BJ (cell line): ENCODE data around the gene PCDHGB3. TPM values are rescaled to one million over a fixed set of nuclear protein-coding genes. Genes with fewer than 3 reads are reported as not detected.

ENCODE experiments used
- CTCF ChIA-PET: fragments of 350-600 bp; formaldehyde crosslinking; extraction: SDS; loops from one replicate; lab custom pipeline; 2021; ENCODE audit warnings: antibody characterized with exemption, inconsistent platforms; lab: Yijun Ruan, JAX
- POLR2A ChIA-PET: fragments of 300-600 bp; sonication (Branson Sonifier 250); formaldehyde crosslinking; extraction: SDS; loops from one replicate; lab custom pipeline; 2021; ENCODE audit warnings: antibody characterized with exemption; lab: Charles Lee
- DNase-seq: peaks from one replicate; pipeline ENCODE4 v3.0.0-alpha.2; 2011; ENCODE audit warnings: low read depth
- H3K27me3 ChIP-seq: 2 replicates; pipeline ENCODE4 v1.6.0; 2011; ENCODE audit warnings: low read length; ENCODE audit not compliant: control insufficient read depth, insufficient read depth
- H3K36me3 ChIP-seq: 2 replicates; pipeline ENCODE4 v1.5.1; 2011; ENCODE audit warnings: low read length; ENCODE audit not compliant: control insufficient read depth, insufficient read depth
- H3K4me3 ChIP-seq: 2 replicates; pipeline ENCODE4 v1.5.1; 2011; ENCODE audit warnings: low read depth, mild to moderate bottlenecking, control low read depth, low read length
- CTCF ChIP-seq: IDR thresholded peaks from 2 replicates; pipeline ENCODE4 v1.5.1; 2011; ENCODE audit warnings: low read depth, mild to moderate bottlenecking, control low read depth, inconsistent platforms, low read length, moderate library complexity; ENCODE audit not compliant: insufficient read depth
- polyA minus RNA-seq: library from RNA; depleted of rRNA, polyadenylated mRNA; stranded (reverse); fragments of >200 nt; gene quantifications from 2 replicates; pipeline ENCODE4 v1.2.3, GENCODE V29; 2011; rRNA and poly(A)+ RNA removed
- polyA plus RNA-seq: library from polyadenylated mRNA; depleted of rRNA; stranded (reverse); fragments of >200 nt; gene quantifications from 2 replicates; pipeline ENCODE4 v1.2.3, GENCODE V29; 2011; rRNA removed

PCDHGB3 gene
- polyA plus RNA-seq, result 2.7 and 3.0 TPM in 2 replicates
- polyA minus RNA-seq, result 9.9 and 11.8 TPM in 2 replicates

DNA sequence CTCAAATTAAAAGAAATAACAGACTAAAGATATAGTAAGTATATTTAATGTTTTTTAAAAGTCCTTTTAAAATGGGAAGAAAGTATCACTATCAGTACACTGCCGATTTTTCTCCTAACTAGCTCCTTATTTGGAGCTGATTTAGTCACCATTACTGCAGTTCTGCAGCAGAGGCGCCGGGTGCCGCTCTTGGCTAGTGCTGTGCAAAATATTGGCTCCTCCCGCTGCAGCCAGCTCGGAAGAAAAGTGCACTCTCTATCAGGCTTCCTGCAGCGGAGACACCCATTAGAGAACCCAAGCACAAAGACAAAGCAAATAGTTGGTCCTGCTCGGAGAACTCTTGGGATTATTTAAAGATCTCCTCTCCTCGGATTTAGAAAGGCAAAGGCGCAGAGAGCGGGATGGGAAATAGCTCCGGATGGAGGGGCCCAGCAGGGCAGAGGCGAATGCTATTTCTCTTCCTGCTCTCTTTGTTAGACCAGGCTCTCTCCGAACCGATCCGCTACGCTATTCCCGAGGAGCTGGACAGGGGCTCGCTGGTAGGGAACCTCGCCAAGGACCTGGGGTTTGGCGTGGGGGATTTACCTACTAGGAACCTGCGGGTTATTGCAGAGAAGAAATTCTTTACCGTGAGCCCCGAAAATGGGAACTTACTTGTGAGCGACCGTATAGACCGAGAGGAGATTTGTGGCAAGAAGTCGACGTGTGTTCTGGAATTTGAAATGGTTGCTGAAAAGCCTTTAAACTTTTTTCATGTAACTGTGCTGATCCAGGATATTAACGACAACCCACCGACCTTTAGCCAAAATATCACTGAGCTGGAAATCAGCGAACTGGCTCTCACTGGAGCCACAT lies at the start of gene PCDHGB3:
Gene PCDHGB3, plus strand, starts transcription at position 249 of the 855 bp plus-strand sequence. Its CDS starts 153 bp downstream, at position 402.
- DNase-seq, result no peak
- ChIA-PET POLR2A (interaction anchor here (0.6 kb wide), 1 partner anchor 198 kb away, joined by 3 read pairs; no protein-coding TSS in a partner anchor), CTCF (interaction anchor here (0.8 to 3.5 kb wide), 30 partner anchors 10 to 197 kb away, joined by 3 to 18 read pairs (median 4); partner anchors contain the start of genes PCDHB12, PCDHB9, PCDHGA10 and PCDHGA11)
- Histone ChIP-seq H3K4me3 (peak within 1 kb of the TSS; percentile 24), H3K36me3 (no peaks in the 10 kb centered on the region), H3K27me3 (no peaks in the 10 kb centered on the region; the same call in none of the 2 replicates)
- peak; percentile 61 for TF ChIP-seq CTCF

GRCh38 chr5:141322261-141322660 lies 47.8 kb upstream of the PCDHGB3 start:
- Histone ChIP-seq H3K27me3 (no peaks in the 10 kb centered on the region), H3K36me3 (peaks cover 2% of the 10 kb centered on the region), H3K4me3 (no peak overlapping the region)
- no peak for TF ChIP-seq CTCF
- DNase-seq, result no peak
- ChIA-PET POLR2A (no interaction called here), CTCF (interaction anchor here (1.8 to 11.7 kb wide), 2 partner anchors 9 to 241 kb away, joined by 6 to 85 read pairs; no protein-coding TSS in a partner anchor)

- H3K36me3 ChIP-seq, result no peaks in the 10 kb centered on the region
- H3K4me3 ChIP-seq, result peak overlapping the region; percentile 29
- H3K27me3 ChIP-seq, result peaks cover 5% of the 10 kb centered on the region; the same call in 1 of the 2 replicates
- ChIA-PET POLR2A (no interaction called here), CTCF (interaction anchor here (0.6 to 11.7 kb wide), 6 partner anchors 12 to 237 kb away, joined by 3 to 85 read pairs (median 6); partner anchors contain the start of genes PCDHGA10 and PCDHGA2)
- no peak for DNase-seq
- peak; percentile 79 for TF ChIP-seq CTCF
These were observed 43.8 kb upstream of the PCDHGB3 start for GRCh38 chr5:141326088-141326854.

GRCh38 chr5:141328231-141328630 lies 41.8 kb upstream of the PCDHGB3 start:
- Histone ChIP-seq H3K36me3 (no peaks in the 10 kb centered on the region), H3K4me3 (no peak overlapping the region), H3K27me3 (peaks cover 5% of the 10 kb centered on the region; the same call in 1 of the 2 replicates)
- POLR2A ChIA-PET, result interaction anchor here (1.9 kb wide), 1 partner anchor 8 kb away, joined by 4 read pairs; the partner anchor contains the start of gene TAF7
- no peak for DNase-seq
- CTCF ChIA-PET, result interaction anchor here (0.6 to 11.7 kb wide), 12 partner anchors 9 to 253 kb away, joined by 3 to 85 read pairs (median 4); partner anchors contain the start of genes PCDHB16, PCDHGA12, PCDHGA2 and PCDHGA5
- TF ChIP-seq CTCF, result no peak
